ENCODE results near the gene DDX27.

Gene DDX27

DNA sequence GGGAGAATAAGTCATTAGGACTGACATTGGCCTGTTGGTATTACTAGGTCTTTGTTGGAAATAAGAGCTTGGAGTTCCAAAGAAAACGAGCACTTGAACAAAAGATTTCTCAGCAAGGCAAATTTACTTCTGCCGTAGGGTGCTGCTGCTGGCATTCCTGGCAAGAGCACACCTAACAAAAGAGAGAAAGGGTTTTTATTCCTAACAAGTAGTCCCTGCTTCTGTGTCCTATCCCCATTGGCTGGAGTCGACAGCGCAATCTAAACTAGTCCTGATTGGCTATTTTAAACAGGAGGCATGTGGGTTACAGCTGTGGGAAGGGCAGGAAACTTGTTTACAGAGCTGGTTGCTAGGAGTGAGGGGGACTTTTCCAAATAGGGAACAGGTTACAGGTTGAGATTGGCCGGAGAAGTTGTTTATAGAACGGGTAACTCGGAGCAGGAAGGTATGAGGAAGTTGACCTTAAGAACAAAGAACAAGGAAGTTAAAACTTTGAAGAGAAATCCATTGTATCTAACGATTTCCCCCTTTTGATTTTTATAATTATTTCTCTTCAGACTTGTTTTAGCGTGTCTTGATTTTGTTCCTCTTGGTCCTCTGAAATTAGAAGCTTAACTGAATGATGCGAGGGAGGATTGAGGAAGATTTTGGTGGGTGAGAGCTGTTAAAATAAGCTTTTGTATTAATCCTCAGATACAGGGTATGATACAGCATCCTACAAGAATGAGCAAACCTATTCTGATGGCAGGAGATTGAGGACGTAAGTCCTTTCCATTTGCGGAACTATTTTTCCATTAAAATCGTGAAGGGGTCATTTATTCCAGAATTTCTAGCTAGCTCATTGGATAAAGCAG lies 62.1 kb downstream of the DDX27 start:
- H3K4me3 ChIP-seq (ENCODE audit: low read depth in 1 of 5, low read length in 5 of 5): peak overlapping the region; percentile 17 to 98 (median 35)
- peaks cover 54 to 66% (median 65%) of the 10 kb centered on the region in 5 donors for H3K36me3 ChIP-seq (ENCODE audit: control insufficient read depth in 5 of 5, insufficient read depth in 5 of 5, low read length in 5 of 5)
- H3K9ac ChIP-seq (ENCODE audit: low read length in 5 of 5): no peak overlapping the region
- peaks cover 8 to 64% (median 52%) of the 10 kb centered on the region in 5 donors for H3K4me1 ChIP-seq (ENCODE audit: control insufficient read depth in 5 of 5, insufficient read depth in 5 of 5, low read length in 5 of 5)
- H3K27me3 ChIP-seq (ENCODE audit: control insufficient read depth in 5 of 5, insufficient read depth in 4 of 5, low read length in 5 of 5): peaks cover 0 to 3% (median 0%) of the 10 kb centered on the region in 5 donors
- peaks cover 4 to 33% (median 22%) of the 10 kb centered on the region in 5 donors for H3K9me3 ChIP-seq (ENCODE audit: control insufficient read depth in 5 of 5, low read length in 5 of 5)
- peak overlapping the region; percentile 17 for H3K27ac ChIP-seq (ENCODE audit: low read depth, low read length)

DNA sequence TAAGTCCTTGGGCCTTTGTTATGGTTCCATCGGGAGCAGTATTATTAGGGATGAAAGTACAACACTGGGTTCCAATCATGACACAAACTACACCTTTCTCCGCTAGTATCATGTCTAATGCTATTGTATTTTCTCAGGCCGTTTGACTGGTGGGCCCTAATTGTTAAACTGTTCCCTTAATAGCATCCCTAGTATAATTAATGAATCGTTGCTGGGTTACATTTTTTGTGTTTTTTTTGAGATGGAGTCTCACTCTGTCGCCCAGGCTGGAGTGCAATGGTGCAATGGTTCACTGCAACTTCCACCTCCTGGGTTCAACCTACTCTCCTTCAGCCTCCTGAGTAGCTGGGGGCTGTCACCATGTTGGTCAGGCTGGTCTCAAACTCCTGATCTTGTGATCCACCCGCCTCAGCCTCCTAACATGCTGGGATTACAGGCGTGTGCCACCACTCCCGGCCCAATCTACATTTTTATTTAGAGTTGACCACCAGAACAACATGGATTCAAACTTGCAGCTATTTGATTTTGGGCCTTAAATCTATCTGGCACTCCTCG lies 62.8 kb downstream of the DDX27 start:
- Histone ChIP-seq H3K27me3 (ENCODE audit: control insufficient read depth in 5 of 5, insufficient read depth in 4 of 5, low read length in 5 of 5) (peaks cover 0 to 3% (median 0%) of the 10 kb centered on the region in 5 donors), H3K4me3 (ENCODE audit: low read depth in 1 of 5, low read length in 5 of 5) (peak overlapping the region in 3 of 5 donors; percentile 35 to 98 (median 91)), H3K9ac (ENCODE audit: low read length in 5 of 5) (no peak overlapping the region), H3K27ac (ENCODE audit: low read depth, low read length) (no peak overlapping the region), H3K4me1 (ENCODE audit: control insufficient read depth in 5 of 5, insufficient read depth in 5 of 5, low read length in 5 of 5) (peaks cover 8 to 57% (median 45%) of the 10 kb centered on the region in 5 donors), H3K36me3 (ENCODE audit: control insufficient read depth in 5 of 5, insufficient read depth in 5 of 5, low read length in 5 of 5) (peaks cover 58 to 73% (median 73%) of the 10 kb centered on the region in 5 donors), H3K9me3 (ENCODE audit: control insufficient read depth in 5 of 5, low read length in 5 of 5) (peaks cover 11 to 40% (median 29%) of the 10 kb centered on the region in 5 donors)

DNA sequence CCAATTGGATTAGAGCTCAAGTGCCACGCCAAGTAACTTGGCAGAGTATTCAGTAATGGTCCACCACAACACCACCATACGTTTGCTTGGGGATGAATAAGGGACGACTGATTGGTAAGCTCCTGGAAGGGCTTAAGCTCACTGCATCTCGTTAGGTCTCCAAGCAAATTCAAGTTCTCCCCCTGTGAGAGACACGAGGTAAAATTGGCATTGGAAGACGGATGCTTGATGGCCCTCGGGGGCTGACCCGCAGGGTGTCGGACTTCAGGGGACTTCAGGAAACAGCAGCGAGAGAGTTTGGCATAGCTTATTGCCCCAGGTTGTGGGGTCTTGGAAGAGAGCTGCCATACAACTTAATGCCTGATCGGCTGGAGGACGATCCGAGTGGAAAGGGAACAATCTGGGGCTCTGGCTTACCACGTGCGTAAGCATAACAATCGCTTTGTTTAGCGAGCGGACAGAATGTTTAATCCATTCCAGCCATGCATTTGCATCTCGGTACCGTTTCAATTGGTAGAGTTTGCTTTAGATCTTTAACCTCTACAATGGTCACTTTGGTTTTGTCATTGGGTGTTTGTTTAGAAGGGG lies 63.5 kb downstream of the DDX27 start:
- no peak overlapping the region for H3K27ac ChIP-seq (ENCODE audit: low read depth, low read length)
- peaks cover 65 to 79% (median 77%) of the 10 kb centered on the region in 5 donors for H3K36me3 ChIP-seq (ENCODE audit: control insufficient read depth in 5 of 5, insufficient read depth in 5 of 5, low read length in 5 of 5)
- no peak overlapping the region for H3K9ac ChIP-seq (ENCODE audit: low read length in 5 of 5)
- H3K4me1 ChIP-seq (ENCODE audit: control insufficient read depth in 5 of 5, insufficient read depth in 5 of 5, low read length in 5 of 5): peaks cover 8 to 54% (median 43%) of the 10 kb centered on the region in 5 donors
- H3K4me3 ChIP-seq (ENCODE audit: low read depth in 1 of 5, low read length in 5 of 5): peak overlapping the region in 2 of 5 donors; percentile 31 to 91
- H3K9me3 ChIP-seq (ENCODE audit: control insufficient read depth in 5 of 5, low read length in 5 of 5): peaks cover 13 to 47% (median 36%) of the 10 kb centered on the region in 5 donors
- peaks cover 0 to 3% (median 0%) of the 10 kb centered on the region in 5 donors for H3K27me3 ChIP-seq (ENCODE audit: control insufficient read depth in 5 of 5, insufficient read depth in 4 of 5, low read length in 5 of 5)

DNA sequence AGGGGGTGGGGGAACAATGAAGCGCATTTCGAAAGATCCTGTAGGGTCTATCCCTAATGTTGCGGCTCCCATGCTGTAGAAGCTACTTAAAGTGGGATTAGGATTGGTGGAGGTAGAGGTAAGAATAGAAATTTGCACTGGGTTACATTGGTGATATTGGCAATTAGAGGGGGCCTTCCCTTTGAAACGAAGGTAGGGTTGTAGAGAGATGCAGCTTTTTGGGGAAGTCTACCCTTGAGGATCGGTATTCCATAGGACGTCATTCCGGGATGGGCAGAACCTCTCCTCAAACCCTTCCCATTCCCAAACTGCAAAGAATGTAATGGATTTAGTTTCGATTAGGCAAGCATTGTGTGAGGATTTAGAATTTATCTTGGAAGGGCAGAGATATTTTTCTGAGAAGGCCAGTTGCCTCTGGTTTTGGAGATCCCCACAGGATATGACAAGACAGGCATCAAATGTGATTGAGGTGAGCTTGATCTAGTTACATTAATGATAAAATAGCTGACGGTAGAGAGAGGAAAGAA lies 64.0 kb downstream of the DDX27 start:
- peak overlapping the region in 2 of 5 donors; percentile 31 to 91 for H3K4me3 ChIP-seq (ENCODE audit: low read depth in 1 of 5, low read length in 5 of 5)

DNA sequence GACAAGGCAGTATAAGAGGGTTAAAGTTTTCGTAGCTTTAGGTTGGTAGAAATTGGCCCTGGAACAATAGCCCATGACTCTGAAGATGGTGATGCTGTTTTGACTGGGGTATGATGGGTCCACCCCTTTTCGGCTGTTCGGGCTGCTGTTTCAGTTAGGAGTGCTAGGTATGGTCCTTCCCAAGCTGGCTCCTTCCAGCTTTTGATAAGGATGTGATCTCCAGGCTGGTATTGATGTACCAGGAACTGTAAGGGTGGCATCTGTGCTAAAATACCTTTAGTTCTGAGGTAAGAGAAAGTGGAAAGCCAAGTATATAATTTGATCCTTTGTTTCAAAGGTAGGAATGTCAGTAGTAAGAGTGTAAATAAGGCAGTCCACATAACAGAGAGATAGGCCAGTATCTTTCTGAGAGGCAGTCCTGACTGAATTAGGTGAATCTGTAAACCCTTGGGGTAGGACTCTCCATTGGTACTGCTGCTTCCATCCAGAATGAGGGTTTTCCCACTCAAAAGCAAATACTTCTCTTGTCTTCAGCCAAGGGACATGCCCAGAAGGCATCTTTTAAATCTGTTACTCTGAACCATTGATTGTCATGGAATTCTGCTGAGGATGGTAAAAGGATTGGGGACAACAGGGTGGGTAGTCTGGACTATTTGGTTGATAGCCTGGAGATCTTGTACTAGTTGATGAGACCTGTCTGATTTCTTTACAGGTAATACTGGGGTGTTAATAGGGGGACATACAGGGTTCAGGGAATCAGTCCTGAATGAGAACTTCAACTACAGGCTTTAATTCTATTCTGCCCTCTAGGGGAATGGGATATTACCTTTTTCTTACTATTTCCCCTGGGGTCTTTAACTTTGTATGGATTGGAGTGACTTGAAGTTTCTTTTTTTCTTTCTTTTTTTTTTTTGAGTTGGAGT lies 64.7 kb downstream of the DDX27 start:
- Histone ChIP-seq H3K27me3 (ENCODE audit: control insufficient read depth in 5 of 5, insufficient read depth in 4 of 5, low read length in 5 of 5) (no peaks in the 10 kb centered on the region), H3K4me1 (ENCODE audit: control insufficient read depth in 5 of 5, insufficient read depth in 5 of 5, low read length in 5 of 5) (peaks cover 2 to 50% (median 40%) of the 10 kb centered on the region in 5 donors), H3K27ac (ENCODE audit: low read depth, low read length) (no peak overlapping the region), H3K4me3 (ENCODE audit: low read depth in 1 of 5, low read length in 5 of 5) (no peak overlapping the region), H3K9ac (ENCODE audit: low read length in 5 of 5) (no peak overlapping the region), H3K9me3 (ENCODE audit: control insufficient read depth in 5 of 5, low read length in 5 of 5) (peaks cover 13 to 49% (median 36%) of the 10 kb centered on the region in 5 donors), H3K36me3 (ENCODE audit: control insufficient read depth in 5 of 5, insufficient read depth in 5 of 5, low read length in 5 of 5) (peaks cover 76 to 92% (median 88%) of the 10 kb centered on the region in 5 donors)

More for the DNA sequence above, 64.0 kb downstream of the DDX27 start:
- peaks cover 8 to 55% (median 43%) of the 10 kb centered on the region in 5 donors for H3K4me1 ChIP-seq (ENCODE audit: control insufficient read depth in 5 of 5, insufficient read depth in 5 of 5, low read length in 5 of 5)
- H3K36me3 ChIP-seq (ENCODE audit: control insufficient read depth in 5 of 5, insufficient read depth in 5 of 5, low read length in 5 of 5): peaks cover 69 to 85% (median 81%) of the 10 kb centered on the region in 5 donors
- no peak overlapping the region for H3K9ac ChIP-seq (ENCODE audit: low read length in 5 of 5)
- H3K9me3 ChIP-seq (ENCODE audit: control insufficient read depth in 5 of 5, low read length in 5 of 5): peaks cover 13 to 49% (median 36%) of the 10 kb centered on the region in 5 donors
- H3K27me3 ChIP-seq (ENCODE audit: control insufficient read depth in 5 of 5, insufficient read depth in 4 of 5, low read length in 5 of 5): peaks cover 0 to 3% (median 0%) of the 10 kb centered on the region in 5 donors
- no peak overlapping the region for H3K27ac ChIP-seq (ENCODE audit: low read depth, low read length)

DNA sequence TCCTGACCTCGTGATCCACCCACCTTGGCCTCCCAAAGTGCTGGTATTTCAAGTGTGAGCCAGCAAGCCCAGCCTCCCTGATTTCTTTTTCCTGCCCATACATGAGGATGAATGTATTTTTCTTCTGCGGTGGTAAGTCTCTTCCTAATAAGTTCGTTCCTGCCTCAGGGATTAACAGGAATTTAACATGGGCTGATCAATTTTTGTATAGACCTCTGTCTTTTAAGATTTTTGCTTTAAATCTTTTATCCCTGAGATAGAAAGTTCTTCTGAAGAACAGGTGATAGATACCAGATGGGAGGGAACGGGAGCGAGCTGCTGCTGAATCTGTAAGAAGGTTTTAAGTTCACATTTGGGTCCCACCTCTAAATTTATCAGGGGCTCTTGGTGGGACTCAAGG lies 65.6 kb downstream of the DDX27 start:
- Histone ChIP-seq H3K27ac (ENCODE audit: low read depth, low read length) (no peak overlapping the region), H3K9me3 (ENCODE audit: control insufficient read depth in 5 of 5, low read length in 5 of 5) (peaks cover 13 to 49% (median 36%) of the 10 kb centered on the region in 5 donors), H3K27me3 (ENCODE audit: control insufficient read depth in 5 of 5, insufficient read depth in 4 of 5, low read length in 5 of 5) (no peaks in the 10 kb centered on the region), H3K4me3 (ENCODE audit: low read depth in 1 of 5, low read length in 5 of 5) (no peak overlapping the region), H3K4me1 (ENCODE audit: control insufficient read depth in 5 of 5, insufficient read depth in 5 of 5, low read length in 5 of 5) (peaks cover 0 to 42% (median 32%) of the 10 kb centered on the region in 5 donors), H3K36me3 (ENCODE audit: control insufficient read depth in 5 of 5, insufficient read depth in 5 of 5, low read length in 5 of 5) (peaks cover 79 to 99% (median 96%) of the 10 kb centered on the region in 5 donors), H3K9ac (ENCODE audit: low read length in 5 of 5) (no peak overlapping the region)

DNA sequence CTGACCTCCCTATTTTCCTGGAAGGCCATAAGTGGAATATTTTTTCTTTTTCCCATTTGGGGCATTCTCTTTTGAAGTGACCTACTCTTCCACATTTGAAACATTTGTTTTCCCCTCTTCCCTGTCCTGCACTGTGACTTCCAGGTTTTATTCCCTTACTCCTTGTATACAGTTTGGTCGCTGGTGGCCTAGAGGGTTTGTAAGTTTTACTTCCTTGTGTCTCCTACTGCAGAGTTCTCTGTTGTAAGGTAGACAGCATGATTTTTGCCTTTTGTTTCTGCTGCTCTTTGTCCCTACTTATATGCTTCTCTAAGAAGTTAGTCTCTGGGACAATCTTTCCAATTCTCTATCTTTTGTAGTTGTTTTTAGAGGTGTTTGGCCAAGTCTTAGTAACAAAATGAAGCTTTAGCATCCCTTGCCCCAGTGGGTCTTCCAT lies 66.0 kb downstream of the DDX27 start:
- peak overlapping the region in 1 of 5 donors; percentile 30 for H3K4me3 ChIP-seq (ENCODE audit: low read depth in 1 of 5, low read length in 5 of 5)
- peaks cover 0 to 37% (median 28%) of the 10 kb centered on the region in 5 donors for H3K4me1 ChIP-seq (ENCODE audit: control insufficient read depth in 5 of 5, insufficient read depth in 5 of 5, low read length in 5 of 5)
- H3K27ac ChIP-seq (ENCODE audit: low read depth, low read length): no peak overlapping the region
- no peaks in the 10 kb centered on the region for H3K27me3 ChIP-seq (ENCODE audit: control insufficient read depth in 5 of 5, insufficient read depth in 4 of 5, low read length in 5 of 5)
- H3K9me3 ChIP-seq (ENCODE audit: control insufficient read depth in 5 of 5, low read length in 5 of 5): peaks cover 13 to 46% (median 36%) of the 10 kb centered on the region in 5 donors
- no peak overlapping the region for H3K9ac ChIP-seq (ENCODE audit: low read length in 5 of 5)
- peaks cover 75 to 99% (median 93%) of the 10 kb centered on the region in 5 donors for H3K36me3 ChIP-seq (ENCODE audit: control insufficient read depth in 5 of 5, insufficient read depth in 5 of 5, low read length in 5 of 5)

DNA sequence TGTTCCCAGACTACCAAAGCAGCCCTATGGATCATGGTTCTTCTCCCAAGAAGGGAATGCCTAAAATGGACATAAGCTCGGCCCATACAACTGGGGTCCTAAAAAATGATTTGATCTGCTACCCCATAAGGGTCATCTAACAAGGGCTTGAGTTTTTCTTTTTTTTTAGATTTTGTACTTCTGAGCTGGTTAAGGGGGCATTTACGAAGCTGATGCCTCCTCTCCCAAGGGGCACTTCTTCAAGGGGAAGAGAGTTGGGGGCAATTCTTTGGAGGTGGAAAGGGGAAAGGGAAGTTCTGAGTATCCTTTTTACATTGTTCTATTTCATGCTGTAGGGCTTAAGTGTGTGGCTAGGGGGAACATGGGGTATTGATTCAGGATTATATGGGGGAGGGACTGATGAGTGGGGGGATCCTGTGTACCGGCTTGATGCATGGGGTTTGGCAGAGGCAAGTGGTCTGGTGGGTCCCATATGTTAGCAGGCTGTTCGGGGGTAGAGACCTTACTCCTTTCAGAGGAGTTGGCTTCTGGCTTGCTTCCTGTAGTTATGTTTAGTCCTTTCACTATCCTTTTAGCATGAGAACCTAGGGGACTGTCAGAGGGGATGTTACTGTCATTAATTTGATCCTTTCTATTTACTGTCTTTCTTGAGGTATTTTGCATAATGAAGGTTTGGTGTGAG lies 66.7 kb downstream of the DDX27 start:
- Histone ChIP-seq H3K27me3 (ENCODE audit: control insufficient read depth in 5 of 5, insufficient read depth in 4 of 5, low read length in 5 of 5) (no peaks in the 10 kb centered on the region), H3K9ac (ENCODE audit: low read length in 5 of 5) (no peak overlapping the region), H3K4me1 (ENCODE audit: control insufficient read depth in 5 of 5, insufficient read depth in 5 of 5, low read length in 5 of 5) (peaks cover 0 to 31% (median 22%) of the 10 kb centered on the region in 5 donors), H3K27ac (ENCODE audit: low read depth, low read length) (no peak overlapping the region), H3K9me3 (ENCODE audit: control insufficient read depth in 5 of 5, low read length in 5 of 5) (peaks cover 13 to 40% (median 31%) of the 10 kb centered on the region in 5 donors), H3K4me3 (ENCODE audit: low read depth in 1 of 5, low read length in 5 of 5) (peak overlapping the region in 2 of 5 donors; percentile 9 to 30), H3K36me3 (ENCODE audit: control insufficient read depth in 5 of 5, insufficient read depth in 5 of 5, low read length in 5 of 5) (peaks cover 74 to 99% (median 93%) of the 10 kb centered on the region in 5 donors)

All from subcutaneous abdominal adipose tissue (tissue), 5 donors.